PC-9 (cell line): Measurements from ENCODE around the gene NOXA1. TPM values are rescaled to one million over a fixed set of nuclear protein-coding genes. Genes with fewer than 3 reads are reported as not detected.

Source experiments
- BruUV-seq: library from RNA; stranded (reverse); fragments of 400-500 nt; replicated peaks from 2 replicates; lab custom pipeline; 2021; lab: Mats Ljungman, UMichigan
- CTCF ChIA-PET: fragments of 300-600 bp; sonication (Branson Sonifier 250); formaldehyde crosslinking; loops from one replicate; lab custom pipeline; 2022; ENCODE audit warnings: antibody characterized with exemption; lab: Charles Lee
- POLR2A ChIA-PET: fragments of 300-600 bp; sonication (Branson Sonifier 250); formaldehyde crosslinking; loops from one replicate; lab custom pipeline; 2022; ENCODE audit warnings: antibody characterized with exemption; ENCODE audit not compliant: unreplicated experiment; lab: Charles Lee
- DNase-seq, 2 experiments: peaks; one replicate each; pipeline versions ENCODE4 v3.0.0 to v3.0.0-alpha.2; 2015 to 2022; ENCODE audit warnings: mixed read lengths in 1 of 2
- H2AFZ ChIP-seq: fragments of 200-600 bp; sonication (generic); 2 replicates; pipeline ENCODE4 v1.8.1; 2017; ENCODE audit warnings: antibody characterized with exemption
- H3F3A ChIP-seq: fragments of 200-600 bp; sonication (generic); 2 replicates; pipeline ENCODE4 v1.8.1; 2017; ENCODE audit warnings: antibody characterized with exemption, mild to moderate bottlenecking, low read depth; ENCODE audit not compliant: insufficient read depth
- H3K27ac ChIP-seq: fragments of 200-600 bp; sonication (generic); 2 replicates; pipeline ENCODE4 v1.6.1; 2016; ENCODE audit warnings: mixed run types
- H3K27me3 ChIP-seq: fragments of 200-600 bp; sonication (generic); 2 replicates; pipeline ENCODE4 v1.6.1; 2016; ENCODE audit warnings: low read depth, mixed run types; ENCODE audit not compliant: insufficient read depth
- H3K36me3 ChIP-seq: fragments of 200-600 bp; sonication (generic); 2 replicates; pipeline ENCODE4 v1.6.1; 2016; ENCODE audit warnings: low read depth, mixed run types
- H3K4me1 ChIP-seq: fragments of 200-600 bp; sonication (generic); replicated peaks from 2 replicates; pipeline ENCODE4 v1.6.1; 2016; ENCODE audit warnings: mixed run types; ENCODE audit not compliant: insufficient read depth
- H3K4me2 ChIP-seq: fragments of 200-600 bp; sonication (generic); 2 replicates; pipeline ENCODE4 v1.6.1; 2017; ENCODE audit warnings: mixed run types
- H3K4me3 ChIP-seq: fragments of 200-600 bp; sonication (generic); 2 replicates; pipeline ENCODE4 v1.6.1; 2016; ENCODE audit warnings: mixed run types
- H3K79me2 ChIP-seq: fragments of 200-600 bp; sonication (generic); 2 replicates; pipeline ENCODE4 v1.6.1; 2017; ENCODE audit warnings: low read depth, mixed run types
- H3K9me2 ChIP-seq: fragments of 200-600 bp; sonication (generic); 2 replicates; pipeline ENCODE4 v1.8.1; 2017; ENCODE audit warnings: mild to moderate bottlenecking; ENCODE audit not compliant: insufficient read depth
- H3K9me3 ChIP-seq: fragments of 200-600 bp; sonication (generic); 2 replicates; pipeline ENCODE4 v1.8.1; 2016; ENCODE audit warnings: low read depth; ENCODE audit not compliant: insufficient read depth
- H4K20me1 ChIP-seq: fragments of 200-600 bp; sonication (generic); 2 replicates; pipeline ENCODE4 v1.8.1; 2017; ENCODE audit not compliant: insufficient read depth
- CTCF ChIP-seq: fragments of 200-600 bp; sonication (generic); conservative IDR thresholded peaks from 2 replicates; pipeline ENCODE4 v1.6.1; 2017; ENCODE audit warnings: mixed run types, antibody characterized with exemption, mild to moderate bottlenecking, moderate library complexity
- EZH2 ChIP-seq: fragments of 200-600 bp; sonication (generic); IDR thresholded peaks from 2 replicates; pipeline ENCODE4 v1.8.0; 2017; ENCODE audit warnings: antibody characterized with exemption, low read depth
- intact Hi-C: fragments of 100-400 bp; cut with micrococcal nuclease; formaldehyde crosslinking; loops from one replicate; pipeline ENCODE4 v1.10.0; 2022; ENCODE audit not compliant: unreplicated experiment
- total RNA-seq: library from RNA; stranded (reverse); gene quantifications from 2 replicates; pipeline ENCODE4 v1.2.3, GENCODE V29; 2021

Gene NOXA1
- total RNA-seq, 1 experiment from 2014 or later, result 10.5 TPM

- Histone ChIP-seq H3K27ac (no peak overlapping the region), H3K36me3 (peaks cover 3% of the 10 kb centered on the region; the same call in 1 of the 2 replicates), H3K9me3 (no peaks in the 10 kb centered on the region), H3K27me3 (no peaks in the 10 kb centered on the region), H3F3A (peaks cover 9% of the 10 kb centered on the region; the same call in 1 of the 2 replicates), H3K4me3 (no peak overlapping the region; the same call in 1 of the 2 replicates), H3K4me1 (0 out of 2 replicates have a peak, but pooled peaks cover 4% of the 10 kb centered on the region), H4K20me1 (no peaks in the 10 kb centered on the region), H3K79me2 (0 out of 2 replicates have a peak, but pooled peaks cover 3% of the 10 kb centered on the region), H3K9me2 (no peaks in the 10 kb centered on the region), H2AFZ (no peak overlapping the region), H3K4me2 (peak overlapping the region; percentile 82)
- no peak for DNase-seq
- ChIA-PET POLR2A (interaction anchor here (0.6 kb wide), 1 partner anchor 56 kb away, joined by 6 read pairs; no protein-coding TSS in a partner anchor), CTCF (interaction anchor here (0.6 kb wide), 1 partner anchor 55 kb away, joined by 6 read pairs; no protein-coding TSS in a partner anchor)
- TSS peak; percentile 32 for BruUV-seq
- intact Hi-C loops, result no loop called here
- TF ChIP-seq CTCF, result no peak
- no peak for TF ChIP-seq EZH2
Measured at GRCh38 chr9:137457406-137458193, 34.4 kb downstream of the NOXA1 start.

- H3K79me2 ChIP-seq, result 0 out of 2 replicates have a peak, but pooled peaks cover 3% of the 10 kb centered on the region
- peak overlapping the region; percentile 68 for H3K4me3 ChIP-seq
- H2AFZ ChIP-seq, result peak overlapping the region; percentile 68
- intact Hi-C loops, result loop anchor here (1.0 kb wide), 1 partner anchor 48 kb away; no protein-coding TSS in a partner anchor
- peaks cover 9% of the 10 kb centered on the region; the same call in 1 of the 2 replicates for H3F3A ChIP-seq
- no peaks in the 10 kb centered on the region for H3K9me2 ChIP-seq
- no TSS peak for BruUV-seq
- no peaks in the 10 kb centered on the region for H3K27me3 ChIP-seq
- no peak for DNase-seq
- CTCF ChIA-PET, result interaction anchor here (0.6 kb wide), 1 partner anchor 55 kb away, joined by 6 read pairs; no protein-coding TSS in a partner anchor
- H3K4me1 ChIP-seq, result 0 out of 2 replicates have a peak, but pooled peaks cover 4% of the 10 kb centered on the region
- no peaks in the 10 kb centered on the region for H4K20me1 ChIP-seq
- H3K9me3 ChIP-seq, result no peaks in the 10 kb centered on the region
- H3K36me3 ChIP-seq, result peaks cover 3% of the 10 kb centered on the region; the same call in 1 of the 2 replicates
- peak overlapping the region; percentile 82 for H3K4me2 ChIP-seq
- POLR2A ChIA-PET, result interaction anchor here (0.6 kb wide), 1 partner anchor 269 kb away, joined by 7 read pairs; no protein-coding TSS in a partner anchor
- TF ChIP-seq CTCF (no peak), EZH2 (no peak)
- no peak overlapping the region for H3K27ac ChIP-seq
Measured at GRCh38 chr9:137458194-137459151, 35.3 kb downstream of the NOXA1 start.
